HCEC 1CT (cell line): Measurements from ENCODE around the gene UBE2D2.
"Not testable (repeated sequence)": the region's sequence is repeated elsewhere in the genome, so short reads cannot be mapped to it uniquely, and the experiment has no call there.

Experiments
- DNase-seq: peaks from one replicate; pipeline ENCODE4 v3.0.0-alpha.2; 2017

The UBE2D2 gene

DNA sequence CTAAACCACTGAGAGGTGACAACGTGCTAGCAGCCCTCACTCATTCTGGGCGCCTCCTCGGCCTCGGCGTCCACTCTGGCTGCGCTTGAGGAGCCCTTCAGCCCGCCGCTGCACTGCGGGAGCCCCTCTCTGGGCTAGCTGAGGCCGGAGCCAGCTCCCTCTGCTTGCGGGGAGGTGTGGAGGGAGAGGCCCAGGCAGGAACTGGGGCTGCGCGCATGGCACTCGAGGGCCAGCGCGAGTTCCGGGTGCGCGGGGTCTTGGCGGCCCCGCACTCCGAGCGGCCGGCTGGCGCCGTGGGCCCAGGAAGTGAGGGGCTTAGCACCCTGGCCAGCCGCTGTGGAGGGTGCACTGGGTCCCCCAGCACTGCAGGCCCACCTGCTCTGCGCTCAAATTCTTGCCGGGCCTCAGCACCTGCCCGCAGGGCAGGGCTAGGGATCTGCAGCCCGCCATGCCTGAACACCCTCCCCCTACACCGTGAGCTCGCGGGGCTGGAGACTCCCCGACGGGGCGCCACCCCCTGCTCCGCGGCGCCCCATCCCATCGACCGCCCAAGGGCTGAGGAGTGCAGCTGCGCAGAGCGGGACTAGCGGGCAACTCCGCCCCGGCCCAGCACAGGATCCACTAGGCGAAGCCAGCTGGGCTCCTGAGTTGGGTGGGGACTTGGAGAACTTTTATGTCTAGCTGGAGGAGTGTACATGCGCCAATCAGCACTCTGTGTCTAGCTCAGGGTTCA, 11.8 kb upstream of the UBE2D2 start:
- DNase-seq: no peak

DNA sequence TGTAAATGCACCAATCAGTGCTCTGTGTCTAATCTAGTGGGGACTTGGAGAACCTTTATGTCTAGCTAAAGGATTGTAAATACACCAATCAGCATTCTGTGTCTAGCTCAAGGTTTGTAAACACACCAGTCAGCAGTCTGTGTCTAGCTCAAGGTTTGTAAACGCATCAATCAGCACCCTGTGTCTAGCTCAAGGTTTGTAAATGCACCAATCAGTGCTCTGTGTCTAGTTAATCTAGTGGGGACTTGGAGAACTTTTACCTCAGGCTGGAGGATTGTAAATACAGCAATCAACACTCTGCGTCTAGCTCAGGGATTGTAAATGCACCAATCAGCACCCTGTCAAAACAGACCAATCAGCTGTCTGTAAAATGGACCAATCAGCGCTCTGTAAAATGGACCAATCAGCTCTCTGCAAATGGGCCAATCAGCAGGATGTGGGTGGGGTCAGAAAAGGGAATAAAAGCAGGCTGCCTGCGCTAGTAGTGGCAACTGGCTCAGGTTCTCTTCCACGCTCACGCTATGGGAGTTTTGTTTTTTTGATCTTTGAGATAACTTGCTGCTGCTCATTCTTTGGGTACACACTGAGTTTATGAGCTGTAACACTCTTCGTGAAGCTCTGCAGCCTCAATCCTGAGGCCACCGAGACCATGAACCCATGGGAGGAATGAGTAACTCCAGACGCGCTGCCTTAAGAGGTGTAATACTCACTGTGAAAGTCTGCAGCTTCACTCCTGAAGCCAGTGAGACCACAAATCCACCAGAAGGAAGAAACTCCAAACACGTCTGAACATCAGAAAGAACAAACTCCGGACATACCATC, 10.9 kb upstream of the UBE2D2 start:
- not testable (repeated sequence) for DNase-seq

DNA sequence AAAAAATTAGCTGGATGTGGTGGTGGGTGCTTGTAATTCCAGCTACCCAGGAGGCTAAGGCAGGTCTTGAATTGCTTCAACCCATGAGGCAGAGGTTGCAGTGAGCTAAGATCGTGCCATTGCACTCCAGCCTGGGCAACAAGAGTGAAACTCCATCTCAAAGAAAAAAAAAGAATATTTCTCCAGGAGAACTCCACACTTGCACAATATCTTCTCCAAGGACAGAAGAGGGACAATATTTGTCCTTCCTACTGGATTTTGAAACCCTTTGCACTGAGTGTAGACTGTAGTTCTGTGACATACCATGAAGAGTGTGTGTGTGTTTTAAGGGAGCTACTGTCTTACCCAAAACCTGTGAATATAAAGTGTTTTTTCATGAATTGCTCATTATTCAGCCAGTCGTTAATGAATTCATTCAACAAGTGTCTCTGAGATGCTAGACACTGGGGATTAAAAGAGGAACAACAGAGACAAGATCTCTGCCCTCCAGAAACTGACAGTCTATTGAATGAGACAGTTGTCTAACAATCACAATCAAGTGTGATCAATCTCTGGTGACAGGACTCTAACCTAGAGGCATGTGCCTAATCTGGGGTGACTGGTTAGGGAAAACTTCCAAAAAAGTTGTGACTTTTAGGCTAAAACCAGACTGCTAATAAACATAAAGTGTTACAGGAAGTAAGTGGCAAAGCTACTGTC, 9.8 kb upstream of the UBE2D2 start:
- DNase-seq: no peak

DNA sequence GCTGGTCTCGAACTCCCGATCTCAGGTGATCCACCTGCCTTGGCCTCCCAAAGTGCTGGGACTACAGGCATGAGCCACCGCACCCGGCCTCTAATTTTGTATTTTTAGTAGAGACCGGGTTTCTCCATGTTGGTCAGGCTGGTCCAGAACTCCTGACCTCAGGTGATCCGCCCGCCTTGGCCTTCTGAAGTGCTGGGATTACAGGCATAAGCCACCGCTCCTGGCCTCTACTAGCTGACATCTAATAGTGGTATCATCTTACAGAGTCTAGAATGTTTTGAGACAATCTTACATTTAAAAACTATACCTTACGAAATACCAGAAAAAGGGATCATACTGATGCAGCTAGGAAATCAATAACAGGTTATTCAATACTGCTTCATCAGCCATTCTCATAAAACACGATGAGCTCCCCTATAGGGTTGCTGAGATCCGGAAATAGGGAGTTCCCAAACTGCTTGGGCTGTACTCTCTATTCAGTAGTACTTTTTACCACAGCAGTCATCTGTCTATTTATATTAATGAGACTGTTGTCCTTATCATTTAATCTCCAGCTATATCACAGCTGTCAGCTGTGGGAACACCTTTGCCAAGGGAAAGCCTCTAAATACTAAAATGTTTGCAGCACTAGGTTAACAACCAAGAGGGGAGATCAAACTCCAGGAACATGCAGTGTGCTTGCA, 8.1 kb upstream of the UBE2D2 start:
- DNase-seq: no peak

DNA sequence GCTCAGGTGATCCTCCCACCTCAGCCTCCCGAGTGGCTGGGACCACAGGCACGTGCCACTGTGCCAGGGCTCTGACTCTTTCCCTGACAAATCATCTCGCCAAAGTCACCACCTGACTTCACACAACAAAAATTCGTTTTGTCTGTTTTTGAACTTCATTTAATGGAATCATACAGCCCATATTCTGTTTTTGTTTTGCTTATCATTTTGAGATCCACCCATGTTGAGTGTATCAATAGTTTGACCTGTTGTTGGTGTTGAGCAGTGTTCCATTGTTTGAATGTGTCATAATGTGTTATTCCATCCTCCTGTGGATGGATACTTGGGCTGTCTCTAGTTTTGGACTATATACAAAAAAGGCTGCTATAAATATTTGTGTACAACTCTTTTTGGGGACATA, 6.9 kb upstream of the UBE2D2 start:
- DNase-seq: no peak

DNA sequence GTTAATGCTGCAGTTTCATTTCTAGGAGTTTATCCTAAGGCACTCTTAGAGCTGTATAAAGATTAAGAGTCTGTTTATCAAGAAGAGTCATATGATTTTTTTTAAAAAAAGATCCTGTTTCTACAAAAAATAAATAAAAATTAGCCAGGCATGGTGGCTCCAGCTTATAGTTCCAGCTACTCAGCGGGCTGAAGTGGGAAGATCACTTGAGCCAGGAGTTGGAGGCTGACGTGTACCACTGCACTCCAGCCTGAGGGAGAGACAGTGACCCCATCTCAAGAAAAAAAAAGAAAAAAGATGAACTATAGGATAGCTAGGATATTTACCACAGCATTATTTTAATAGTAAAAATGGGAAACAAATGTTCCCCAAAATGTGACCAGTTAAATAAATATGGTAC, 3.3 kb upstream of the UBE2D2 start:
- DNase-seq: no peak

DNA sequence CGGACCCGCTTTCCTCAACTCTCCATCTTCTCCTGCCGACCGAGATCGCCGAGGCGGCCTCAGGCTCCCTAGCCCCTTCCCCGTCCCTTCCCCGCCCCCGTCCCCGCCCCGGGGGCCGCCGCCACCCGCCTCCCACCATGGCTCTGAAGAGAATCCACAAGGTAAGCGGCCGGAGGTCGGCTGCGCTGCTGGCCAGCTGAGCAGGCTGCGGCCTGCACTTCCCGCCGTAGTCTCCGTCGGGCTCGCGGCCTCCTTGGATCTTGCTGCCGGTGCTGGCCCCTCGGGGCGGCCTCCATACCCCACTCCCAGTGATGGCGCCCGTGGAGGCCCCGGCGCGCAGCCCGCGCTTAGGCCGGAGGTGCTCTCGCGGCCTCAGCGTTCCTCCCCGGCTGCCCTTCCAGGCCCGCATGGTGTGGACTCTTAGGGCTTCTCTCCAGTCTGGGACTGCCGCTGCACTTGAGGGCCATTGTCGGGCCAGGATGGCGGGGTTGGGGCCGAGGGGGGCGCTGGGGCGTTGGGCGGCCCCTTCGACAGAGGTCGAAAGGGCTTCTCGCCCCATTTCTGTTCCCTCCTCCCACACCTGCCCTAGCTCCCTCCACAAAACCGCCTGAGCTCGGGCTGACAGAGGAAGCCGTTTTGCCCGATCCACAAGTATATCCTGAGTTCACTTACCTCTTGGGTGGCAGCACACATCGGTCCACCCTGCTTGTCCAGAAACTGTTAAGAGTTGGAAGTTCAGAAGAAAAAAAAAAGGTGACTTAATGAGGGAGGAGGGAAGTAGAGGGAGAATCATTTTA, 714 bp downstream of the UBE2D2 start:
- DNase-seq: peak; percentile 32

DNA sequence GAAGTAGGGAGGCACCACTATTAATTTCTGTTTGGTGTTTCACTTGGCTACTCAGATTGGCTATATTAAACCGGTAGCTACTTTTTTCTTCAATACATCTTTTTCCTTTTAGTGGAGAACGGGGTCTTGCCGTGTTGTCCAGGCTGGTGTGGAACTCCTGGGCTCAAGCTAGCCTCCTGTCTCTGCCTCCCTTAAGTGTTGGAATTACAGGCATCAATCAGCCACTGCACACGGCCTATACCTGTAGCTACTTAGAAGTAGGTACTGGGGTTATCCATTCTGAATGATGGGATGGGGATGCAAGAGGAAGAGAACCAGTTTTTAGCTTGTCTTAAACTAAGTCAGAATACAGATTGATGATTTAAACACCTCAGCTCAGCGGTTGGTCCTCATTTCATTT, 1.7 kb downstream of the UBE2D2 start:
- DNase-seq: no peak

DNA sequence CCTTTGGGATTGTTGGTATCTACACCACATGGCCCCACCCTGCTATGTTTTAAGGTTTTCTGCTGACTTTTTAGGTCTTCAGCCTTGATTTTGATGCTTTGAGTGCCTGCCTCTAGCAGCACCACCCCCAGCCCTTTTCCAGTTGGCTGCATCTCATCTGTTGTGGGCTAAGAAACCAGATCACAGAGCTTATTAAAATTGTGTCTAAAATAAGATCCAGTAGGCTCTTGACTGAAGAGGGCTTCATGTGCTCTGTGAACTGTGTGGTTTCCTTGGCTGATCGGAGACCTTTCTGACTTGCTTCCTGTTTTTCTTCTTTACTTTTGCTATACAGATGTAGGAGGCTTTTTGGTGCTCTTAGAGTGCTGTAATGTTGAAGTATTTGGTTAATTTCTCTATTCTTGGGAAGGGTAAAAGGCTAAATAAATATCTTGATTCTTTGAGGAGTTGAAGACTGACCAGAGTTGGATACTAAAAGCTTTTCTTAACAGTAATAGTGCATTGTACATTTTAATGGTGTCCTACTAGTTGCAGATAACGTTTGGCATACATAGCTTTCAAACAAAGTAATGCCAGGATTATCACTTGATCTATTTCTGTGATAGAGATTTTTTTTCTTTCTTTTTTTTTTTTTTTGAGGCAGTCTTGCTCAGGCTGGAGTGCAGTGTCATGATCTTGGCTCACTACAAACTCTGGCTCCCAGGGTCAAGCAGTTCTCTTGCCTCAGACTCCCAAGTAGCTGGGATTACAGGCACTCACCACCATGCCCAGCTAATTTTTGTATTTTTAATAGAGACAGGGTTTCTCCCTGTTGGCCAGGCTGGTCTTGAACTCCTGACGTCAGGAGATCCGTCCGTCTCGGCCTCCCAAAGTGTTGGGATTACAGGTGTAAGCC, 4.5 kb downstream of the UBE2D2 start:
- DNase-seq: no peak

DNA sequence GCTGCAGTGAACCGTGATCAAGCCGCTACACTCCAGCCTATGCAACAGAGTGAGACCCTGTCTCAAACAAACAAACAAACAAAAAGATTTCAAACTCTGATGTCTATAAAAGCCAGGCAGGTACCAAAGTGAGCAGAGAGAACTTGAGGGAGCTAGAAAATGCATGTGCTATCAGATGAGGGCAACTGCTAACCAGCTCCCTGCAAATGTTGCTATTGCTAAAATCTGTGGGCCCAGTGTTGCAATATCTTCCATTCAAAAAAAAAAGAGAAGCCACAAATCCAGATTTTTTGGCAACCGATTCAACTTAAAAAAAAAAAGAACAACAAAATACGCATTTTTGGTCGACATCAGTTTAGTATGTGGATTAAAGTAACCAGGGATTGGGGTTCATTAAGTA, 5.5 kb downstream of the UBE2D2 start:
- no peak for DNase-seq

DNA sequence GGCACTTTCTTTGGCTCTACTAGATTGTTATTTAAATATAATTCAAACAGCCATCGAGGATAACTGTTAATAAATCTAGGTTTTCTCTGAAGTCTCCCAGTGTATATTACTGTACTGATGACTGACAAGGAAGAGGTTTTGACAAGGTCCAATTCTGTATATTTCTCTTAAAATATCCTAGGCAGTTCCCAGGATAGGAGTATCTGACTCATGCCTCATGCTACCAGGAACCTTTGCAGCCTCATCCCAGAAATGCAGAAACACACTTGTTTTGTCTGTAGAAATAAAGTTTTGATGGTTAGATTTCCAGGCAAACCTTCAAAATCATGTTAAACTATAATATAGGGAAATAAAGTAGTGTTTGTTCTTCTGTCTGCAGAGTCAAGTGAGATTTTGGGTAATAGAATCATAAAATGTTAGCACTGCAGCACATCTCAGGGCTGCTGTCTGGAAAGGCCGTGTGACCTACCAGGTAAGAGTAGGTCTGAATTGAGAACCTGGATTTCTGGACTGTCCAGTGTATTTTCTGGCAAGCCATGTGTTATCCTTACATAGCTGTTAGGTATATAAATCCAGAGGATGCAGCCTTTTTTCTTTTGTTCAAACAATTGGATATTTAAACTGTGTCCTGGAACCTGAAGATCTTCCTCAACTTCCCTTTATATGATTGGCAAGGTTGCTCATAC, 8.3 kb downstream of the UBE2D2 start:
- DNase-seq: no peak

DNA sequence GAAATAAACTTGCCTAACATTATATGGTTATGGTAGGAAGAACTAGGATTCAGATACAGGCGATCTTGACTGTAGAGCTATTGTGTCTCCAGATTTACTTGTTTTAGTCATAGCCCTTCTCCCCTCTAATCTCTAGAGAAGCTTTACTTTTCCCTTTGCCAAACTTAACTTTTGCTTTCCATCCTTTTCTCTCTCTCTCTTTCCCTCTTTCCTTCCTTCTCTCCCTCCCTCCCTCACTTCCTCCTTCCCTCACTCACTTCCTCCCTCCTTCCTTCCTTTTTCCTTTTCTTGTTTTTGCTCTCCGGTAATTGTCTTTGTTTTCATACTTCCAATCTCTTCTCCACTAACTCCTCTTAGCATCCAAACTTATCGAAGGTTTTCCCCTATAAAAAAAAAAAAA, 10.4 kb downstream of the UBE2D2 start:
- DNase-seq: no peak

DNA sequence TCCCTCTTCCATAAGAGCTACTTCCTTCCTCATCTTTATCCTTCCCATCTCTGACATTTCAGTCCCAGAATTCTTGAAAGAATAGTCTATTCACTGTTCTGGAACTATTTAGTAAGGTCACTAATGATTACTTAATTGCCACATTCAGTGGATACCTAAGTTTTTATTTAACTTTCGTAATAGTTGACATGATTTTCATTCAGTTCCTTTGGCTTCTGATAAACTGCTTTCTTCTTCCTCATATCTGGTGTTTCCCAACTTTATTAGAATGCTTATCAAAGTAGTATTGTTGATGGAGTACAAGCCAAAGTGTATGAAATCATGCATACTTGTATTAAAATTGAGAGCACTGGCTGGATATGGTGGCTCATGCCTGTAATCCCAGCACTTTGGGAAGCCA, 10.8 kb downstream of the UBE2D2 start:
- no peak for DNase-seq

DNA sequence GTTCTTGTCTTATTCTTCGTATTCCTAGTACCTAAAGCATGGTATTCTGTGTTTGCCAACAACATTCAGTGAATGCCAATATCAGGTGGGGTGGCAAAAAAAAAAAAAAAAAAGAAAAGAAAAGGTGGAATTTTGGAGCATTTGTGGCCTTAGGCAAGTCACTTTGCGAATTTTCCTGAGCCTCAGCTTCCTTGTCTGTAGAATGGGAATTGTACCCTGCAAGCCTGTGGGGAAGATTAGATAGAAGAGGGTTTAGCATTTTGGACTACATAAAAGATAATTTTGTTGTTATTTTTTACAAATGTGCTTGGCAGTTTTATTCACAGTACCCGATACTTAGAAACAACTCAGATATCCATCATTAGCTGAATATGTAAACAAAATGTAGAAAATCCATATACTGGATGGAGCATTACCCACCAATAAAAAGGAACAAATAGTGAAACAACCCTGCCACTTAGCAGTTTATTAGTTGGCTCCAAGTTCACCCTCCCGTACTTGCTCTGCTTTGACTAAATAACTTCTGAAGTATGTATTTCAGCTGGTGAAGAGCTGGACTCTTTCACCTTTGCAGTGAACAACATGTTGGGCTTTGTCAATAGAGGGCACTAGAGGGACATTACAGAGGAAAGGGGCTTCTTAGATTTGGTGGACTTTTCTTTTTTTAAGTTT, 13.6 kb downstream of the UBE2D2 start:
- DNase-seq: peak; percentile 43

DNA sequence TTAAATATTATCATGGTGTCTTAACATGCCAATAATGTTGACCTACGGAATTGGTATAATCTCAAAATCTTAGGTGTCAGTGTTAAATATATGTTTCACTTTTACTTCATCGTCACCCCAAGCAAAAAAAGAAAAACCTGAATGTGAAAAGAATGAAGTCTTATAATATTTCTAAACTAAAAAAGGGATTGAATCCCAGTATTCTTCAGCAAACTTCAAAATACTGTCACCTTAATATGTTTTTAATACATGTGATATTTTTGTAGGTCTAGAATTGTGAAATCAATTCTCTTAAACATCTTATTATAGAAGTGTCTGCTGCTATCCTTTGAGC, 14.1 kb downstream of the UBE2D2 start:
- no peak for DNase-seq

DNA sequence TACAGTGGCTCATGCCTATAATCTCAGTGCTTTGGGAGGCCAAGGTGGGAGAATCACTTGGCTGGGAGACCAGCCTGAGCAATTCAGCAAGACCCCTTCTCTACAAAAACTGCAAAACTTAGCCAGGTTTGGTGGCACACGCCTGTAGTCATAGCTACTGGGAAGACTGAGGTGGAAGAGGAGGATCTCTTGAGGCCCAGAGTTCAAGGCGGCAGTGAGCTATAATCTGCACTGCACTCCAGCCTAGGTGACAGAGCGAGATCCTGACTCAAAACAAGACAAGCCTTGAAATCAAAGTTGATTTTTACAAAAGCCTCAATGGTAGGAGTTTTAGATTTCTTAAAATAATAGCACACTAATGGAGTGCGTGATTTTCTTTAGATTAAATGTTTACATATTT, 14.6 kb downstream of the UBE2D2 start:
- no peak for DNase-seq

DNA sequence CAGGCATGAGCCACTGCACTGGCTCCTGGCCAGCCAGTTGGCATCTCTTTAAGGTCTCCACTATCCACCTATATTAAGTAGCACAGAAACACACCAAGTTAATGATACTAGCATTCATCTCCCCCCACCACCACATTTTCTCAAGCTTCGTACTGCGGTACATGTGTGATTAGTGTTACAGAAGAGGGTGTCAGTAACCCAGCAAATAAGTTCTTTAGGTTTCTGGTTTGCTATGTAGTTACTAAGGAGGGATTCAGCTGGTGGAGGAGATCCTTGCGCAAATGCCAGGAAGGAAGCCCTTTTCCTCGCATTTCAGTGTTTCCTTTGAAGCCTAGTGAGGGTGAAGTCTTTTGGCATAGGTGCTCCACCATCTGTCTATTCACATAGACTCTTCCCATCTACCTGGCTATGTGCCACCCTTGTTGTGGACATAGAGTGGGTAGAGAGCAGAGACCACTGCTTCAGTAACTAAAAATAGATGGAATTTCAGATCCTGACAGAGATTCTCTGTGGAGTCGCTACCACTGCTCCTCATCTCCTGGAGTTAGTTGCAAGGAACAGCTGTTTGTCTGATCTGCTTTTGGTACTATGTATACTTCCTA, 16.7 kb downstream of the UBE2D2 start:
- no peak for DNase-seq

DNA sequence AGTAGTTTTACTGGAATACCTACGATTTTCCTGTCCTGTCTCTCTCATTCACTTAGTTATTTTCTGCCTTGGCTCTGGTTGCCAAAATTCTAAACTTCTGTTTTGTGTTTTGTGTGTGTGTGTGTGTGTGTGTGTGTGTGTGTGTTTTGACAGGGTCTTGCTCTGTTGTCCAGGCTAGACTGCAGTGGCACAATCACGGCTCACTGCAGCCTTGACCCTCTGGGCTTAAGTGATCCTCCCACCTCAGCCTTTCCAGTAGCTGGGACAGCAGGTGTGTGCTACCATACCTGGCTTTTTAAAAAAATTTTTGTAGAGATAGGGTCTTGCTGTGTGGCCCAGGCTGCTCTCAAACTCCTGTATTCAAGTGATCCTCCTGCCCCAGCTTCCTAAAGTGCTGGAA, 17.2 kb downstream of the UBE2D2 start:
- no peak for DNase-seq

DNA sequence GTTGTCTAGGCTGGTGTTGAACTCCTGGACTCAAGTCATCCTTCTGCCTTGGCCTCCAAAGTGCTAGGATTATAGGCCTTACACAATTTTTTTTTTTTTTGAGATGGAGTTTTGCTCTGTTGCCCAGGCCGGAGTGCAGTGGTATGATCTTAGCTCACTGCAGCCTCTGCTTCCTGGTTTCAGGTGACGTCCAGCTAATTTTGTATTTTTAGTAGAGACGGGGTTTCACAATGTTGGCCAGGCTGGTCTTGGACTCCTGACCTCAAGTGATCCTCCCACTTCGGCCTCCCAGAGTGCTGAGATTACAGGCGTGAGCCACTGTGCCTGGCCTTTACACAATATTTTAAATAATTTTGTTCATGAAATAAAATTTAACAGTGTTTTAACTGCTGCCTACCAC, 21.0 kb downstream of the UBE2D2 start:
- DNase-seq: not testable (repeated sequence)

DNA sequence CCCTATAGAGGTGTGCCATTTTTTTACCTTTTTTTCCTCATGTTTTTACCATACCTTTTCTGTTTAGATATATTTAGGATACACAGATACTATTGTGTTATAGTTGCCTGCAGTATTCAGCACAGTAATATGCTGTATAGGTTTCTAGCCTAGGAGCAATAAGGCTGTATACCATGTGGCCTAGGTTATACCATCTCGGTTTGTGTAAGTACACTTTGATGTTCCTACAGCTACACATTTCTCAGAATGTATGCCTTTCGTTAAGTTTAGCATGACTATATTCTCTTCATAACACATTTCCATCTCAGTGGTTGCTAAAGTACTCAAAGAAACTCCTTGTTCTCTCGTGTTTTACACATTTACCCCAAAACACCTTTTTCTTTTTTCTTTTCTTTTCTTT, 23.0 kb downstream of the UBE2D2 start:
- DNase-seq: no peak
